KMS-11 (cell line): ENCODE results near the gene FNDC3B.

Experiments
- H2AFZ ChIP-seq: fragments of 200-600 bp; sonication (generic); 2 replicates; pipeline ENCODE4 v1.6.1; 2016; ENCODE audit warnings: antibody characterized with exemption, mixed run types, low read depth
- H3K27ac ChIP-seq: fragments of 200-600 bp; sonication (generic); 2 replicates; pipeline ENCODE4 v1.6.1; 2016; ENCODE audit warnings: mild to moderate bottlenecking, mixed run types
- H3K27me3 ChIP-seq: fragments of 200-600 bp; sonication (generic); 2 replicates; pipeline ENCODE4 v1.6.1; 2017; ENCODE audit warnings: mild to moderate bottlenecking, low read depth, mixed run types, moderate library complexity; ENCODE audit not compliant: insufficient read depth
- H3K36me3 ChIP-seq: fragments of 200-600 bp; sonication (generic); 2 replicates; pipeline ENCODE4 v1.6.1; 2017; ENCODE audit warnings: mild to moderate bottlenecking, mixed run types; ENCODE audit not compliant: insufficient read depth
- H3K4me1 ChIP-seq: fragments of 200-600 bp; sonication (generic); 2 replicates; pipeline ENCODE4 v1.6.1; 2016; ENCODE audit warnings: mild to moderate bottlenecking, low read depth, mixed run types; ENCODE audit not compliant: poor library complexity, severe bottlenecking
- H3K4me2 ChIP-seq: fragments of 200-600 bp; sonication (generic); 2 replicates; pipeline ENCODE4 v1.7.0; 2016; ENCODE audit warnings: mild to moderate bottlenecking, mixed run types
- H3K4me3 ChIP-seq: fragments of 200-600 bp; sonication (generic); IDR thresholded peaks from 2 replicates; pipeline ENCODE4 v1.6.1; 2017; ENCODE audit warnings: low read depth, low read length, mixed read lengths; ENCODE audit not compliant: insufficient read depth
- H3K79me2 ChIP-seq: fragments of 200-600 bp; sonication (generic); 2 replicates; pipeline ENCODE4 v1.6.1; 2016; ENCODE audit warnings: low read depth, mixed run types; ENCODE audit not compliant: insufficient read depth
- H3K9ac ChIP-seq: fragments of 200-600 bp; sonication (generic); 2 replicates; pipeline ENCODE4 v1.6.1; 2016; ENCODE audit warnings: mild to moderate bottlenecking, mixed run types
- H4K20me1 ChIP-seq: fragments of 200-600 bp; sonication (generic); 2 replicates; pipeline ENCODE4 v1.6.1; 2016; ENCODE audit warnings: mild to moderate bottlenecking, mixed run types; ENCODE audit not compliant: insufficient read depth
- CTCF ChIP-seq: fragments of 200-600 bp; sonication (generic); conservative IDR thresholded peaks from 2 replicates; pipeline ENCODE4 v1.6.1; 2017; ENCODE audit warnings: low read depth, mild to moderate bottlenecking, antibody characterized with exemption, low read length, moderate library complexity, mixed read lengths

FNDC3B gene

GRCh38 chr3:172391592-172392302 is 352.4 kb downstream of the FNDC3B start:
- no peak overlapping the region for H3K4me2 ChIP-seq
- H3K4me3 ChIP-seq: no peak overlapping the region
- no peaks in the 10 kb centered on the region; the same call in 1 of the 2 replicates for H3K27me3 ChIP-seq
- TF ChIP-seq CTCF: no peak
- 0 out of 2 replicates have a peak, but pooled peaks cover 5% of the 10 kb centered on the region for H4K20me1 ChIP-seq
- no peaks in the 10 kb centered on the region for H3K79me2 ChIP-seq
- no peak overlapping the region for H3K9ac ChIP-seq
- H3K4me1 ChIP-seq: no peaks in the 10 kb centered on the region
- no peaks in the 10 kb centered on the region for H3K36me3 ChIP-seq
- H2AFZ ChIP-seq: no peak overlapping the region
- H3K27ac ChIP-seq: no peak overlapping the region

DNA sequence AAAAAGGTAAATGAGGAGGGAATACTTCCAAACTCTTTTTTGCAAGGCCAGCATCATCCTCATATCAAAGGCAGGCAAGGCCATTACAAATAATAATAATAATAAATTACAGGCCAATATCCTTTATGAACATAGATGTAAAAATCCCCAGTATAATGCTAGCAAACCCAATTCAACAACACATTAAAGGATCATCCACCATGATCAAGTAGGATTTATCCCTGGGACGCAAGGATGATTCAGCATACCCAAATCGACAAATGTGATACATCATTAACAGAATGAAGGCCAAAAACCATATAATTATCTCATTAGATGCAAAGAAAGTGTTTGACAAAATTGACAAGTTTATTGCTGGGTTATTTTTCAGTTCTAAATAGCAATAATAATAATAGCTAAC is 355.3 kb downstream of the FNDC3B start:
- no peak overlapping the region for H2AFZ ChIP-seq
- no peaks in the 10 kb centered on the region for H3K79me2 ChIP-seq
- H4K20me1 ChIP-seq: 0 out of 2 replicates have a peak, but pooled peaks cover 5% of the 10 kb centered on the region
- H3K4me1 ChIP-seq: no peaks in the 10 kb centered on the region
- TF ChIP-seq CTCF: no peak
- H3K27ac ChIP-seq: no peak overlapping the region
- no peaks in the 10 kb centered on the region for H3K36me3 ChIP-seq
- H3K27me3 ChIP-seq: no peaks in the 10 kb centered on the region
- H3K4me3 ChIP-seq: no peak overlapping the region
- H3K9ac ChIP-seq: no peak overlapping the region
- H3K4me2 ChIP-seq: no peak overlapping the region

GRCh38 chr3:172396400-172396799 is 357.0 kb downstream of the FNDC3B start:
- TF ChIP-seq CTCF: no peak

DNA sequence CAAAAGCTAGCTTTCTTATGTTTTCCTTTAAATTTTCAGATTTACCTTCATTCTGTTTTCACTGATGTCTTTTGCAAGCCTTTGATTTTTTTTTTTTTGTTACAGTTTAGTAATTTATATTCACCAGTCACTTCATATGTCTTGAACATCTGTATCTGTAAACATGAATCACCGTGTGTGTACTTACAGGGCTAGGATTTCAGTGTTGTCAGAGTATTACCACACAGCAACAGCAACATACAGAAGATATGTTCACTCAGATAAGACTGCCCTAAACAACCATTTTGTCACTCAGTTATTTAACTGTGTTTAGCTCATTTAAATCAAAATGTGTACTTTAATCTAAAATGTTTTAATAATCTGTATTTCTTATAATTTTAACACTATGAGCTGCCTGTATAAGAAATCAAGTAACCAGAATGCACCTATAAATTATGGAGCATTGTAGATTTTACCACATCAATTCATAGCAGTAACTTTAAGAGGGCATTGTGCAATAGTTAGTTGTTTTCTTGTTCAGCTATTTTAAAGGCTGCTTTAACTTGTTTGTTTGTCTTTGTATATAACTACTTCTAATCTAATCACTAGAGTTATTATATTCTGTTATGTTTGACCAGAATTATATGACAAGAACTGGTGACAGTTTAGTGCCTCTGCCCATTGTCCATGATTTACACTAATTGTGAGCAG is 358.5 kb downstream of the FNDC3B start:
- Histone ChIP-seq H2AFZ (no peak overlapping the region), H3K27me3 (no peaks in the 10 kb centered on the region), H3K4me1 (peaks cover 16% of the 10 kb centered on the region), H3K36me3 (no peaks in the 10 kb centered on the region), H3K9ac (no peak overlapping the region), H4K20me1 (0 out of 2 replicates have a peak, but pooled peaks cover 5% of the 10 kb centered on the region), H3K4me2 (no peak overlapping the region), H3K4me3 (no peak overlapping the region), H3K27ac (no peak overlapping the region), H3K79me2 (no peaks in the 10 kb centered on the region)
- no peak for TF ChIP-seq CTCF

More at GRCh38 chr3:172396400-172396799, 357.0 kb downstream of the FNDC3B start:
- Histone ChIP-seq H2AFZ (no peak overlapping the region), H3K4me2 (no peak overlapping the region), H3K27ac (no peak overlapping the region), H3K9ac (no peak overlapping the region), H3K27me3 (no peaks in the 10 kb centered on the region), H4K20me1 (0 out of 2 replicates have a peak, but pooled peaks cover 5% of the 10 kb centered on the region), H3K4me3 (no peak overlapping the region), H3K79me2 (no peaks in the 10 kb centered on the region), H3K4me1 (peaks cover 4% of the 10 kb centered on the region), H3K36me3 (no peaks in the 10 kb centered on the region)
